ENCODE results near the gene CEP112. TPM values are rescaled to one million over a fixed set of nuclear protein-coding genes. Genes with fewer than 3 reads are reported as not detected.

CEP112 gene
- total RNA-seq, 1 donor from 2014 or later = 14.5 TPM

DNA sequence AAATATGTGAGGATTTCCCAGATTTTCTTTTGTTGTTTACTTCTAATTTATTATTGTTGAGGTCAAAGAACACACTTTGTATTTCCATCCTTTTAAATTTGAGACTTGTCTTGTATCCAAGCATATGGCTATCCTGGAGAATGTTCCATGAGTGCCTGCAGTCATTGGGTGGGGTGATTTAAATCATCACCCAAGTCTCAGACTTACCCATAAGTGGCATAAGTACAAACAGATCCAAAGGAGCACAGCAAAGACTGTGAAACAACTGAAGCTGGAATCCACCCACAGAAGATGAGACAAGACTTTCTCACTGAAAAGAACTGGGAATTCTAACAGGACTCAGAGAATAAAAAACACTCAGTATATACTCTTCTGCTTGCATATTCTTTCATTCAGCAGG, 239.9 kb downstream of the CEP112 start:
- Histone ChIP-seq H3K4me1 (no peaks in the 10 kb centered on the region), H3K36me3 (peaks cover 11% of the 10 kb centered on the region), H3K9me3 (replicated peaks) (peaks cover 21% of the 10 kb centered on the region), H3K27ac (replicated peaks) (no peak overlapping the region), H3K4me3 (no peak overlapping the region), H3K27me3 (ENCODE audit: low read depth) (no peaks in the 10 kb centered on the region)
- no peak for DNase-seq
- TF ChIP-seq, protein P1, sequence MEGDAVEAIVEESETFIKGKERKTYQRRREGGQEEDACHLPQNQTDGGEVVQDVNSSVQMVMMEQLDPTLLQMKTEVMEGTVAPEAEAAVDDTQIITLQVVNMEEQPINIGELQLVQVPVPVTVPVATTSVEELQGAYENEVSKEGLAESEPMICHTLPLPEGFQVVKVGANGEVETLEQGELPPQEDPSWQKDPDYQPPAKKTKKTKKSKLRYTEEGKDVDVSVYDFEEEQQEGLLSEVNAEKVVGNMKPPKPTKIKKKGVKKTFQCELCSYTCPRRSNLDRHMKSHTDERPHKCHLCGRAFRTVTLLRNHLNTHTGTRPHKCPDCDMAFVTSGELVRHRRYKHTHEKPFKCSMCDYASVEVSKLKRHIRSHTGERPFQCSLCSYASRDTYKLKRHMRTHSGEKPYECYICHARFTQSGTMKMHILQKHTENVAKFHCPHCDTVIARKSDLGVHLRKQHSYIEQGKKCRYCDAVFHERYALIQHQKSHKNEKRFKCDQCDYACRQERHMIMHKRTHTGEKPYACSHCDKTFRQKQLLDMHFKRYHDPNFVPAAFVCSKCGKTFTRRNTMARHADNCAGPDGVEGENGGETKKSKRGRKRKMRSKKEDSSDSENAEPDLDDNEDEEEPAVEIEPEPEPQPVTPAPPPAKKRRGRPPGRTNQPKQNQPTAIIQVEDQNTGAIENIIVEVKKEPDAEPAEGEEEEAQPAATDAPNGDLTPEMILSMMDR (IDR thresholded peaks at IDR 0.05; ENCODE audit: borderline replicate concordance) = no peak
- intact Hi-C loops (cut with micrococcal nuclease) = no loop called here

DNA sequence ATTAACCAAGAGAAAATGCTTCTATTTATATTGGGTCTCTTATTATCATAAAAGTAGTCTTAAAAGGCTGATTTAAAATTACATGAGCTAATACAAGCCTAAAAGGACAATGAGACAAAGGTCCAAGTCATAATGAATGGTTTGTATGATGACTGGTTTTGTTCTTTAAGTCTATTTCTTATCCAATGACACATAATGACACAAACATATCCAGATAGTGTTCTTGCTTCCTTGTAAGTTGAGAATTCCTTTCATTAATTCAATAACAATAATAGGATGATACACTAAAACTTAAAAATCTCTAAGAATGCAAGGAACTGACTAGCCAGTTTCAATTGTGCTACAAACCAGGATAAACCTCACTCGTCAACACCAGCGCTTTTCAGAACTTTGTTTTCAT, 244.1 kb downstream of the CEP112 start:
- intact Hi-C loops (cut with micrococcal nuclease) = no loop called here
- Histone ChIP-seq H3K27ac (replicated peaks) (no peak overlapping the region), H3K4me3 (no peak overlapping the region), H3K9me3 (replicated peaks) (peaks cover 5% of the 10 kb centered on the region), H3K36me3 (peaks cover 7% of the 10 kb centered on the region), H3K4me1 (no peaks in the 10 kb centered on the region), H3K27me3 (ENCODE audit: low read depth) (no peaks in the 10 kb centered on the region)
- DNase-seq = no peak
- TF ChIP-seq, protein P1 (IDR thresholded peaks at IDR 0.05; ENCODE audit: borderline replicate concordance) = no peak

DNA sequence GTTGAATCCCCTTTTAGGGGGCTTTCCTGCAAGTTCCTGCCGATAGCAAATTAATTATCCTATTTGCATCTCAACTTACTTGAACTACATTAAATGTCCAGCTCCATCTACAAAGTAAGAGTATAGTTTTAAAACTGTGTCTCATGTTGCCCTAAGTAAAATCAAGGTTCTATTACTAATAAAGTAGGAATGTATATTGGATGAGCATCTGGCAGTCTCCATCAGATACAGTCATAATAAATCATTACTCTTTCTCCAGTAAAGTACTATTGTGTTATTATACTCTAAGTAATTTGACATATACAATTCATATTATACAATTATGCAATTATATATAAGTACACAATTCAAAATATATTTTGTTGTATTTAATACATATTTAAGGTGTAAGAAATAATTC, 249.3 kb downstream of the CEP112 start:
- Histone ChIP-seq H3K4me1 (no peaks in the 10 kb centered on the region), H3K9me3 (replicated peaks) (peaks cover 10% of the 10 kb centered on the region), H3K36me3 (no peaks in the 10 kb centered on the region), H3K27me3 (ENCODE audit: low read depth) (no peaks in the 10 kb centered on the region), H3K4me3 (no peak overlapping the region), H3K27ac (replicated peaks) (no peak overlapping the region)
- intact Hi-C loops (cut with micrococcal nuclease) = no loop called here
- no peak for DNase-seq
- TF ChIP-seq, protein P1 (IDR thresholded peaks at IDR 0.05; ENCODE audit: borderline replicate concordance) = no peak

DNA sequence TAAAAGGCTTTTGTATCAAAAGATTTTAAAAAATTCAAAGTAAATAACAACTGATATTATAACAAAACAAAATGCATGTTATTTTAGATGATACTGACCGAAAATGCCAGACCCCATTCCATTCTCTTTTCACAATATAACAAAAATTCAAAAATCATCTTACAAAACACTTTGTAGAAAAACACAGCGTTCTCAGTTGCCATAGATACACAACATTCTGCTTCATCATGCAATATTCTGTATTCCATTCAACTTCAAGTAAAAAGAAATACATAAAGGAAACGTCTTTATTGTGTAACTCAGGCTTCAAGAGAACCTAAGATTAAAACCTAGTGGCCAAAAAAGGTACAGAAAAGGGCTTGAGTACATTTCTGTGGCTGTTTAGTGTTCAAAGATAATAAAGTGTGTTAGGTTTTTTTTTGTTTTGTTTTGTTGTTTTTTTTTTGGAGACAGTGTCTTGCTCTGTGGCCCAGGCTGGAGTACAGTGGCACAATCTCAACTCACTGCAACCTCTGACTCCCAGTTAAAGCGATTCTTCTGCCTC, 250.5 kb downstream of the CEP112 start:
- Histone ChIP-seq H3K9me3 (replicated peaks) (peaks cover 10% of the 10 kb centered on the region), H3K27me3 (ENCODE audit: low read depth) (no peaks in the 10 kb centered on the region), H3K4me3 (no peak overlapping the region), H3K27ac (replicated peaks) (no peak overlapping the region), H3K4me1 (no peaks in the 10 kb centered on the region), H3K36me3 (no peaks in the 10 kb centered on the region)
- intact Hi-C loops (cut with micrococcal nuclease) = no loop called here
- TF ChIP-seq, protein P1 (IDR thresholded peaks at IDR 0.05; ENCODE audit: borderline replicate concordance) = no peak
- no peak for DNase-seq

DNA sequence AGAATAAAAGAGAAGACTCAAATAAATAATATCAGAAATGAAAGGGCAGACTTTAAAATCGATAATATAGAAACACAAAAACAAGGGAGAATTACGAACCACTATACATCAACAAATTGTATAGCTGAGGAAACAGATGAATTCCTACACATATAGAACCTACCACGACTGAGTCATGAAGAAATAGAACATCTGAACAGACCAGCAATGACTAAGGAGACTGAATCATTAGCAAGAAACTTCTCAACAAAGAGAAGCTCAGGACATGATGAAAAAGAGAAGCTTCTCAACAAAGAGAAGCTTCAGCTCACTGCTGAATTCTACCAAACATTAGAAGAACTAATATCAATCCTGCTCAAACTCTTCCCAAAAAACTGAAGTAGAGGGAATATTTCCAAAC, 255.9 kb downstream of the CEP112 start:
- intact Hi-C loops (cut with micrococcal nuclease) = no loop called here
- peaks cover 8% of the 10 kb centered on the region for H3K4me1 ChIP-seq
- no peak overlapping the region for H3K4me3 ChIP-seq
- no peak overlapping the region for H3K27ac ChIP-seq (replicated peaks)
- H3K36me3 ChIP-seq = no peaks in the 10 kb centered on the region
- TF ChIP-seq, protein P1 (IDR thresholded peaks at IDR 0.05; ENCODE audit: borderline replicate concordance) = no peak
- DNase-seq = no peak
- H3K27me3 ChIP-seq (ENCODE audit: low read depth) = no peaks in the 10 kb centered on the region
- peaks cover 37% of the 10 kb centered on the region for H3K9me3 ChIP-seq (replicated peaks)
